Neural cell (in vitro differentiated cells): ENCODE results near the gene SURF2. TPM values are rescaled to one million over a fixed set of nuclear protein-coding genes. Genes with fewer than 3 reads are reported as not detected.
A peak's percentile ranks its signal among the peaks of the same experiment; 100 is the strongest.

Experiments
- H2AFZ ChIP-seq: fragments of 200-600, 300-800 bp; sonication (generic), shearing (Covaris generic); 2 replicates; pipeline ENCODE4 v1.6.0; 2014; ENCODE audit warnings: low read depth, mild to moderate bottlenecking, antibody characterized with exemption, low read length, moderate library complexity
- H3F3A ChIP-seq: fragments of 200-600 bp; shearing (Covaris generic); 2 replicates; pipeline ENCODE4 v1.6.1; 2016; ENCODE audit warnings: mild to moderate bottlenecking, moderate library complexity, mixed read lengths, antibody characterized with exemption, low read length; ENCODE audit not compliant: insufficient read depth, poor library complexity, severe bottlenecking
- H3K27ac ChIP-seq: fragments of 200-600, 300-800 bp; sonication (generic), shearing (Covaris generic); 2 replicates; pipeline ENCODE4 v1.5.1; 2014; ENCODE audit warnings: mild to moderate bottlenecking, low read length, moderate library complexity
- H3K27me3 ChIP-seq: fragments of 300-800, 200-600 bp; sonication (generic), shearing (Covaris generic); 2 replicates; pipeline ENCODE4 v1.6.0; 2014; ENCODE audit warnings: mild to moderate bottlenecking, low read depth, low read length, moderate library complexity; ENCODE audit not compliant: insufficient read depth
- H3K36me3 ChIP-seq: fragments of 300-800, 200-600 bp; sonication (generic), shearing (Covaris generic); 2 replicates; pipeline ENCODE4 v1.5.1; 2014; ENCODE audit warnings: mild to moderate bottlenecking, antibody characterized with exemption, low read length, moderate library complexity; ENCODE audit not compliant: insufficient read depth
- H3K4me2 ChIP-seq: fragments of 300-800, 200-600 bp; sonication (generic), shearing (Covaris generic); 2 replicates; pipeline ENCODE4 v1.6.0; 2014; ENCODE audit warnings: mild to moderate bottlenecking, low read length
- H3K4me3 ChIP-seq: fragments of 300-800, 200-600 bp; sonication (generic), shearing (Covaris generic); 2 replicates; pipeline ENCODE4 v1.5.1; 2014; ENCODE audit warnings: mild to moderate bottlenecking, low read length, moderate library complexity
- H3K79me2 ChIP-seq: fragments of 200-600 bp; shearing (Covaris generic); replicated peaks from 2 replicates; pipeline ENCODE4 v1.6.0; 2014; ENCODE audit warnings: mild to moderate bottlenecking, low read length, moderate library complexity; ENCODE audit not compliant: insufficient read depth
- H3K9ac ChIP-seq: fragments of 300-800, 200-600 bp; sonication (generic), shearing (Covaris generic); 2 replicates; pipeline ENCODE4 v1.6.1; 2016; ENCODE audit warnings: mild to moderate bottlenecking, low read length, mixed read lengths
- H3K9me2 ChIP-seq: fragments of 200-600 bp; shearing (Covaris generic); 2 replicates; pipeline ENCODE4 v1.6.1; 2016; ENCODE audit warnings: mild to moderate bottlenecking, low read length, mixed read lengths; ENCODE audit not compliant: insufficient read depth
- H3K9me3 ChIP-seq: fragments of 200-600, 300-800 bp; sonication (generic), shearing (Covaris generic); 2 replicates; pipeline ENCODE4 v1.6.1; 2016; ENCODE audit warnings: mild to moderate bottlenecking, mixed run types, low read length, moderate library complexity, mixed read lengths
- H4K20me1 ChIP-seq: fragments of 200-600 bp; shearing (Covaris generic); 2 replicates; pipeline ENCODE4 v1.6.1; 2016; ENCODE audit warnings: mild to moderate bottlenecking, mixed run types; ENCODE audit not compliant: insufficient read depth
- CTCF ChIP-seq: fragments of 450-650 bp; IDR thresholded peaks from 2 replicates; pipeline ENCODE4 v1.5.1; 2014; ENCODE audit warnings: antibody characterized with exemption, mild to moderate bottlenecking, moderate library complexity; ENCODE audit not compliant: poor library complexity, severe bottlenecking
- EP300 ChIP-seq: fragments of 450-650 bp; conservative IDR thresholded peaks from 2 replicates; pipeline ENCODE4 v1.6.1; 2014; ENCODE audit warnings: antibody characterized with exemption, mild to moderate bottlenecking, moderate library complexity; ENCODE audit not compliant: poor library complexity, severe bottlenecking
- EZH2 ChIP-seq: fragments of 200-600, 300-800 bp; shearing (Covaris generic), sonication (generic); IDR thresholded peaks from 2 replicates; pipeline ENCODE4 v1.6.1; 2014; ENCODE audit warnings: antibody characterized with exemption, low read length, borderline replicate concordance, mild to moderate bottlenecking; ENCODE audit not compliant: insufficient read depth, poor library complexity, severe bottlenecking
- MXI1 ChIP-seq: fragments of 450-650 bp; conservative IDR thresholded peaks from 2 replicates; pipeline ENCODE4 v1.6.1; 2014; ENCODE audit warnings: antibody characterized with exemption, mild to moderate bottlenecking; ENCODE audit not compliant: poor library complexity, severe bottlenecking
- POLR2AphosphoS5 ChIP-seq: IDR thresholded peaks from 2 replicates; pipeline ENCODE4 v1.6.1; 2012
- RAD21 ChIP-seq: fragments of 450-650 bp; conservative IDR thresholded peaks from 2 replicates; pipeline ENCODE4 v1.6.1; 2014; ENCODE audit warnings: antibody characterized with exemption, mild to moderate bottlenecking, moderate library complexity
- REST ChIP-seq: IDR thresholded peaks from 2 replicates; pipeline ENCODE4 v1.6.1; 2012; ENCODE audit warnings: borderline replicate concordance
- SMC3 ChIP-seq: fragments of 450-650 bp; conservative IDR thresholded peaks from 2 replicates; pipeline ENCODE4 v1.6.1; 2014; ENCODE audit warnings: antibody characterized with exemption, mild to moderate bottlenecking, moderate library complexity; ENCODE audit not compliant: poor library complexity
- TAF1 ChIP-seq: IDR thresholded peaks from 2 replicates; pipeline ENCODE4 v1.6.1; 2012; ENCODE audit warnings: low read depth
- polyA plus RNA-seq: library from polyadenylated mRNA; depleted of rRNA; stranded (reverse); fragments of >200 nt; gene quantifications from 2 replicates; pipeline ENCODE4 v1.2.3, GENCODE V29; 2014

The SURF2 gene
- polyA plus RNA-seq, 1 donor from 2014 or later = 36.4 TPM

- Histone ChIP-seq H3F3A (no peaks in the 10 kb centered on the region), H3K4me2 (no peak overlapping the region), H3K4me3 (no peak overlapping the region), H3K79me2 (no peaks in the 10 kb centered on the region), H3K27me3 (no peaks in the 10 kb centered on the region), H3K36me3 (no peaks in the 10 kb centered on the region), H4K20me1 (no peaks in the 10 kb centered on the region), H3K9ac (no peak overlapping the region), H3K9me3 (no peaks in the 10 kb centered on the region), H3K9me2 (no peaks in the 10 kb centered on the region), H3K27ac (no peak overlapping the region), H2AFZ (no peak overlapping the region)
- TF ChIP-seq REST = no peak
- TF ChIP-seq MXI1 = no peak
- no peak for TF ChIP-seq EP300
- TF ChIP-seq EZH2 = no peak
- no peak for TF ChIP-seq SMC3
- TF ChIP-seq CTCF = no peak
- TF ChIP-seq TAF1 = no peak
- TF ChIP-seq RAD21 = no peak
- TF ChIP-seq POLR2AphosphoS5 = no peak
Measured at GRCh38 chr9:133405508-133406438, 49.4 kb downstream of the SURF2 start.

GRCh38 chr9:133406480-133407307, 50.3 kb downstream of the SURF2 start:
- Histone ChIP-seq H2AFZ (no peak overlapping the region), H3K9ac (no peak overlapping the region), H3K36me3 (no peaks in the 10 kb centered on the region), H3F3A (no peaks in the 10 kb centered on the region), H3K27ac (no peak overlapping the region), H3K4me2 (no peak overlapping the region), H3K27me3 (no peaks in the 10 kb centered on the region), H3K9me3 (no peaks in the 10 kb centered on the region), H3K79me2 (no peaks in the 10 kb centered on the region), H4K20me1 (no peaks in the 10 kb centered on the region), H3K4me3 (no peak overlapping the region), H3K9me2 (no peaks in the 10 kb centered on the region)
- TF ChIP-seq CTCF = peak; percentile 82
- TF ChIP-seq SMC3 = peak; percentile 80
- TF ChIP-seq TAF1 = no peak
- TF ChIP-seq EZH2 = no peak
- TF ChIP-seq MXI1 = no peak
- TF ChIP-seq RAD21 = peak; percentile 63
- TF ChIP-seq REST = no peak
